Activated CD8-positive, alpha-beta memory T cell treated with anti-CD3 and anti-CD28 coated beads, Interleukin-2, amount 50 U/mL, for 24 hours (primary cell): ENCODE data around the gene B3GALT4.
"Not testable (repeated sequence)": the region's sequence is repeated elsewhere in the genome, so short reads cannot be mapped to it uniquely, and the experiment has no call there.

Source experiments
- DNase-seq: peaks from one replicate; pipeline ENCODE4 v3.0.0-alpha.2; 2020; ENCODE audit errors: extremely low read depth

The B3GALT4 gene, protein sequence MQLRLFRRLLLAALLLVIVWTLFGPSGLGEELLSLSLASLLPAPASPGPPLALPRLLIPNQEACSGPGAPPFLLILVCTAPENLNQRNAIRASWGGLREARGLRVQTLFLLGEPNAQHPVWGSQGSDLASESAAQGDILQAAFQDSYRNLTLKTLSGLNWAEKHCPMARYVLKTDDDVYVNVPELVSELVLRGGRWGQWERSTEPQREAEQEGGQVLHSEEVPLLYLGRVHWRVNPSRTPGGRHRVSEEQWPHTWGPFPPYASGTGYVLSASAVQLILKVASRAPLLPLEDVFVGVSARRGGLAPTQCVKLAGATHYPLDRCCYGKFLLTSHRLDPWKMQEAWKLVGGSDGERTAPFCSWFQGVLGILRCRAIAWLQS

DNA sequence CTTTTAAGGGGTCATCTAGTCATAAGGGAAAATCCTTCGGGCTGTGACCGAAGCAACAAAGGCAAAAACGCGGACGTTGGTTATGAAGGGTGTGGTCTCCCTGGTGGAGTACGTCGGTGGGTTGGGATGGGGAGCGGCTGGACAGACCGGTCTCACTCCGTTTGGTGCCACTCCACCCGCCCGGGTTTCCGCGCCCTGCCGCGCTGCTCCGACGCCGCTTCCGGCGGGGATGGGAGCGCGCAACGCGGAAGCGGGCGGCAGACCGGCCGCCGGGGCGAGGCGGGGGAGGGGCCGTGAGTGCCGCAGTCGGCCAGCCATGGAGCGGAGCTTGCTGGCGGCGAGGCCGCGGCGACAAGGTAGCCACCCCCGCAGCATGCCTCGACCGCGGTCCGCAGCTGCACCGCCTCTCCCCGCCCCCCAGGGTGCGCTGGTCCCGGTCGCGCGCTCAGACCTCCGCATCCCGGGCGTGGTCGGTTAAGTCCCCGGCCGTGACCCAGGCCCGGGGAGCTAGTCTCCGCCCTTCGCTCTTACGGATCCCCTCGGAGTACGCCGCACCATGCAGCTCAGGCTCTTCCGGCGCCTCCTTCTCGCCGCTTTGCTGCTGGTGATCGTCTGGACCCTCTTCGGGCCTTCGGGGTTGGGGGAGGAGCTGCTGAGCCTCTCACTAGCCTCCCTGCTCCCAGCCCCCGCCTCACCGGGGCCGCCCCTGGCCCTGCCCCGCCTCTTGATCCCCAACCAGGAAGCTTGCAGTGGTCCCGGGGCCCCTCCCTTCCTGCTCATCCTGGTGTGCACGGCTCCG, at the start of gene B3GALT4:
B3GALT4 (plus strand) TSS at position 260 of the 799 bp plus-strand sequence; CDS start at position 557, 297 bp downstream.
- no peak for DNase-seq

DNA sequence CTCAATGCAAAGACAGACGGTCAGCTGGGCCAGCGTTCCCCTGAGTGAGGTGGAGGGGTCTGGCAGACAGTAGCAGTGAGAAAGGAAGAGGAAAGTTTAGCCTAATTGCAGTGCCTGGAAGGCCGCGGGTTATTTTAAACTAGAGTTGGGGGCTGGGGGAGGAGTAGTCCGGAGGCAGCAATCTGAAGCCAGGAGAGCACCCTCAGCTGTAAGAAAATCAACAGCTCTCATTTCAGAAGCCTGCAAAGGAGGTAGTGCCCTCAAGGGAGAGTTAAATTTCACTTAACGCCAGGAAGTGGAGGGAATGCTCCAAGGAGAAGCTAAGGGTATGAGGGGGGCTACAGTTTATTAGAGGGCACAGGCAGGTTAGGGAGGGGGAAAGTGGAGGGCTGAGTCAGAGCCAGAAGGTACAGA, 41.7 kb upstream of the B3GALT4 start:
- DNase-seq, result no peak

DNA sequence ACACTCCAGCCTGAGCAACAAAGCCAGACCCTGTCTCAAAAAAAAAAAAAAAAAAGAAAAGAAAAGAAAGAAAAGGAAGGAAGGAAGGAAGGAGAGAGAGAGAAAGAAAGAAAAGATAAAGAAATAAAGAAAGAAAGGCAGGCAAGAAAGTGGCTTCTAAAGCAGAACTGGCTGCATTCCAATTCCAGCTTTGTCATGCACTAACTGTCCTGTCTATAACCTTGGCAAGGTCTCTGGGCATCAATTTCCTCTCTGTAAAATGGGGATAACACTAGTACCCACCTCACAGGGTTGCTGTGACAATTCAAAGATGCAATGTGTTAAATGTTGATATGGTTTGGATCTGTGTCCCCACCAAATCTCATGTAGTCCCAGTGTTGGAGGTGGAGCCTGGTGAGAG, 40.6 kb upstream of the B3GALT4 start:
- no peak for DNase-seq

DNA sequence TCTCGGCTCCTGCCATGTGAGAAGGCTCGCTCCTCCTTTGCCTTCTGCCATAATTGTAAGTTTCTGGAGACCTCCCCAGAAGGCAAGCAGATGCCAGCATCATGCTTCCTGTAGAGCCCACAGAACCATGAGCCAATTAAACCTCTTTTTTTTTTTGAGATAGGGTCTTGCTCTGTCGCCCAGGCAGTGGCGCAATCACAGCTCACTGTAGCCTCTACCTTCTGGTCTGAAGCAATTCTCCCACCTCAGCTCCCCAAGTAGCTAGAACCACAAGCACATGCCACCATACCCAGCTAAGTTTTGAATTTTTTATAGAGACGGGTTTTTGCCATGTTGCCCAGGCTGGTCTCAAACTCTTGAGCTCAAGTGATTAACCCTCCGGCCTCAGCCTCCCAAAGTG, 40.1 kb upstream of the B3GALT4 start:
- DNase-seq, result no peak

DNA sequence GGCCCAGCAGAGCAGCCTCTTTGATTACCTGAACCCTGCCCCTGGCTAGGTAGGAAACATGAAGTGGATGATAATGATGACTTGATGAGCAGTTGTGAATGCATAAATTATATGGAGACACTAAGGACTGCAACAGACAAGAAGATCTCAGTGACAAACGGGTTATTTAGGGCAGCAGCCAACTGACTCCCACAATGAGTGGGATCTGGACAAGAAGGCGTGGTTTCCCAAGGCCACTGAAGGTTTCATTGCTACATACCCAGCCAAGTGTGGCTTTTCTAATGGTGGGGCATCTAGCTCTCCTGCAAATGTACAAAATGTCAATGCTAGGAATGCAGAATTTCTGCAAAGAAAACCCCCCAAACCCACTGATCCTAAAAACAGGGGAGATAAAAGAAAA, 39.2 kb upstream of the B3GALT4 start:
- DNase-seq, result no peak

DNA sequence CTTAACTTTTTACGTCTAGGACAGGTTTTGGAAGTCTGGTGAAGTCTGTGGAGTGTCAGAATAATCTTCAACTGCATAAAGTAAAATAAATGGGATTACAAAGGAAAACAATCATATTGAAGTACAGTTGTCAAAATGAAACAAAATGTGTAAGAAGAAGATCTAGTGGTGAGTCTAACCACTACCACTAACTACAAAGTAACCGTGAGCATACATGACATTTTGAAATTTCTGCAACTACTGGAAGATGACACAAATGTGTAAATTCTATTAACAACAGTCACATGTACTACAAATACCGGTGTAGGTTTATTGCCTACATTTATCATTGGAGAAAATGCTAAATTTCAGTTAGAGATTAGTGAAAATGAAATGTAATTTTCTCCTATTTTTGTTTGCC, 35.0 kb upstream of the B3GALT4 start:
- no peak for DNase-seq

DNA sequence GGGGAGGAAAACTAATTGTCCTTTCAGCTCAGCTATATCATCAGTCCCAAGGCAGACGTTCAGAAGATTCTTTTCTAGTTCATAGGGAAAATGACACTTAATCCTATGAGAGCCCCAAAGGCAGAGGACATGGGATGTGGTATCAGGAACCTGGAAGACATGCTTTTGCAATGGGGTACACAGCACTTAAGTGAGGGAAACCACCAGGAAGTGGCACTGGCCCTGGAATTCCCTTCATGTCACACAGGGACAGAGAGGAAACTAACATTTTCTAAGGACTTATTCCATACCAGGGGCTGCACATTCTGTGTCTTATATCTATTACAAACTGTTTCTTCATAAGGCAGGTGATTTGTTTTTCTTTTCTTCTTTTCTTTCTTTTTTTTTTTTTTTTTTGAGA, 33.4 kb upstream of the B3GALT4 start:
- no peak for DNase-seq

DNA sequence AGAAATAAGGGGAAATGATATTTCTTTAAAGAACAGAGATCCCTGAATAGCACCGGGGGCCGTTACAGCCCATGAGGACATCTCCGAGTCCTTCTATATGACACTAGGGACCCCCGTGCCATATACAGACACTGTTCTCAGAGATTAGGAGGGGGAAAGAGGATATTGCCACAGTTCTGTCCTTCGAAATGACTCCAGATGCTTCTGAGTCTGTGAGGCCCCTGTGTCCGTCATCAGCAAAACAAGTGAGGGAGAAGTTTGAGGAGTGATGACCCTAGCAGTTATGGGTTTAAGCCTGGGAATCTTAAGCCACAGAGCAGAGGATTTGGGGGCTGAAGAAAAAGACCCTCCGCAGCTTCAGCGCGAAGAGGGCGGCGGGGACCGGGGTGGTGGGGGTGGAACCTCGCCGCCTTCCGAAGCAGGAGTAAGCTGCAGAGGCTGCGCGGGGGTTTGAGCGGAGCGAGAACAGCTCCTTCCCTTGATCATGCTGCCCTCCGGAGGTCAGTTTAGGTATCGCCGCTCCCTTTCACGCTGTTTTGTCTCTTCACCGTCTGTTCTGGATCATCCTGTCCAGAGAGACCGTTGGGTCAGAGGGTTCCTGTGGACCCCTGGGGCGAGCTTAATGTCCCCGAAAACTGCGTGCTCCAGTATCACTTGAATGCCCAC, 28.8 kb upstream of the B3GALT4 start:
- DNase-seq, result peak; percentile 88

DNA sequence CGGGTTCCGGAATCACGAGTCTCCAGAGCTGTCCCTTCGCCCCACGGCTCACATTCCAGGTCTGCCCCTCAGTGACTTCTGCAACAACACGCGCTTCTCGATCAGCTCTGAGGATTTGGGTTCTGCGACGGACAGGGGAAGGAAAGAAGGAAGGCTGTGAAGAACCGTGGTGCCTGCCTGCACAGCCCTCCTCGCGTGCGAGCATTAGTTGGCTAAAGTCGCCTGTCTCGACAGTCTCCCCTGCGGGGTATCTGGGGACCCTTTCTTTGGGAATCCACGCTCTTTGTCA, 28.3 kb upstream of the B3GALT4 start:
- no peak for DNase-seq

DNA sequence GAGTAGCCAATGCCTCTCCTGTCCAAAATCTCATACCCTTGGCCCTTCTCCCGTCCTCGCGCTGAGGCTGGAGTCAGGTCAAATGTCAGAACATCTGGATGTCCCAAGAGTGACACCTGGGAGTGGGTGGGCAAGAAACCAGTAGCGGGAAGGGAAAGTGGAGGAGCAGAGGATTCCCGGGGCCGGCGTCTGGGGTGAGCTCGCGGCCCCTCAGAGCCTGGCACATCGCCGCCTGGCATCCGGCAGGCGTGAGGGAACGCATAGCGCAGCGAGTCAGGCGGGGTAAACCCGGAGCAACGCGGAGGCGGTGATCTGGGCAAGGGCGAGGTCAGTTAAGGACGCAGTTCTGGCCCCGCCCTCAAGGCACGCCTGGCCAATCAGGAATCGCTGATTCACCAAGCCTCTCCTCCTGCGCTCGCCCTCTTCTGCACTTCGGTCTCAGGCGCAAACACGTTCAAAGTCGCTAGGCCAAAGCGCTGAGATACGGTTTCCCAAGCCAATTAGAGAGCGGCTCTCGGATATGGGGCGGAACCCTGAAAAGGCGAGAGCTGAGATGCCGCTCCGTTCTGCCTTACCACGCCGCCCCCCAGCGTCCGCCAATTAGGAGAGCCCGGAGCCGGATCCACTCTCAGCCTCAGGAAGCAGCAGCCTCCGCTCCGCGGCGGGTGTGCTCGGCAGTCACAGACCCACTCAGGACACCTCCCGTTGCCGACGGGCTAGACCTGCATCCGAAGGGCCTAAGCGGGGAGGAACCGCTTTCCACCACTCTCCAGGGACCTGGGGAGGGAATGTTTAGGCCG, 27.8 kb upstream of the B3GALT4 start:
- DNase-seq, result peak; percentile 89

DNA sequence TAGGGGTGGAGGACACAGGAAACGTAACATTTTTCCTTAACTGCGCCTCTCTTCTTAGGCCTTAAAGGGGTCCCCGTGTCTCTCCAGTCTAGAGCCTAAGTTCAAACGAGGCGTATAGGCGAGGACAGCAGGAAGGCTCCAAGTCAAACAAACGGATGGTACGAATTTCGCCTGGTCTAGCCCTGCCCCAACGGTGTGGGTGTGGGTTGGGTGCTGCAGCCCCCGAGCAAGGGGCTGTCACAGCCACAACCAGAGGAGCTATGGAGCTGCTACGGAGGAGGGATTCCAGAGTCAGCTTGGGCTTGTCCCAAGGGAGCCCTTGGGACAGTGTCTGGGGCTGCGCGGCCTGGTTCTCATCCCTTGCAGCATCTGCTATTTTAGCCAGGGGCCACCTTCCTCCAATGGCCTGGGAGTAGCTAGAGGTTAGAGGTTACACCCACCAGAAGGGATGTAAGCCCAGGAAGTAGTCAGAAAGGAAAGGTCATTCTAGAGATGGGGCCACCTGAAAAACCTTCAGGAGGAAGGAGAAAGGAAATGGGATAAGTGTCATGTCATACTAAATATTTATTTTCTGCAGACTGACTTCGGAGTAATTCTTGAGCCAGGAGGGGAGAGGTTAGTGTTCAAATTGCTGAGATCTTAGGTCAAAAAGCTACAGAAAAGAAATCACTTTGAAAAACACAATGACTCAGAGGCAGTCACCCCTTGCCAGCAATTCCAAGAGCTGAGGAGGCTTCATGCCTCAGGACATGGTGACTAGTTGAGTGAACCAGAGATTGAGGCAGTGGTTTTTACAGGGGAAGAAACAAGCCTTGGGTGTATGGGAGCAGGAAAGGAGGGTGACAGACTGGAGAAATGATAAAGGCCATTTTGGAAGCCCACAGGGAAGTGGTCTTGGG, 26.9 kb upstream of the B3GALT4 start:
- no peak for DNase-seq

DNA sequence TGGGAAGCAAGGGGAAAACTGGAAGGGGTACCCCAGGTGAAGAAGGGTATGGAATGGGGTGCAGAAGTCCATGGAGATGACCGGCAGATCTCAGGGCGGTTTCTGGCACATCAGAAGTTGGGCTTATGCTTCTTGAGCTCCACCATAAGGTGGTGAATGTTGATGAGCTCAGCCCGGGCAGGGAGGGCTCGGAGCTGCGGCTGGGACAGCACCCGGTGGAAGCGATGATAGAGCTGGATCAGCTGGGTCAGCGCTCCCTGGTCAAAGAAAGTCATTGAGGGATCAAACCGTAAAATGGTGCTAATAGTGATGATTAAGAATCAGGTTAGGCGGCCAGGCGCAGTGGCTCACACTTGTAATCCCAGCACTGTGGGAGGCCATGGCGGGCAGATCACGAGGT, 26.2 kb upstream of the B3GALT4 start:
- DNase-seq, result no peak

DNA sequence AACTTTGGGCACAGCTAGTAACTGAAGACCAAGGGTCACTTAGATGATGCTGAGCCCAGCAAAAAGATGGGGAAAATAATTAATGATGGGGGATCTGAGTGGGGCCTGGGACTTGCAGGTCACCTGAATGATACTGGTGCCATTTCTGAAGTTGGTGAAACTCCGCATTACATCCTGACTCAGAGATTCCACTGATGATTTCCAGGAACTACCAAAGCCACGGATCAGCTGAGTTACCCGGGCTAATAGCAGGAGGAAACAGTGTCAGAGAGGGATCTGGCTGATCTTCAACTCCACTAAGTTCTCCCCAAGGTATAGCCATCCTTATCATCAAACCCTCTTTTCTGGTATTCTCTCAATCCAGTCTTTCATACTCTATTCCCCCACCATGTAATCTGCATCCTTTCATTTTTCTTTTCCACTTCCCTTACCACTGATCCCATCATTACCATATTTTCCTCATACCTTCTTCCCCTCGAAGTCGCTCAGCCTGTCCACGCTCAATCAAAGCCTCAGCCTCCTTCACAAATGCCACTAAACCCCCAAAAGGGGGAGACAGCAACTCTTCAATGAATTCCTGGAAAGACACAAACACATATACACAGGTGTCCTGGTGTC, 25.4 kb upstream of the B3GALT4 start:
- no peak for DNase-seq

DNA sequence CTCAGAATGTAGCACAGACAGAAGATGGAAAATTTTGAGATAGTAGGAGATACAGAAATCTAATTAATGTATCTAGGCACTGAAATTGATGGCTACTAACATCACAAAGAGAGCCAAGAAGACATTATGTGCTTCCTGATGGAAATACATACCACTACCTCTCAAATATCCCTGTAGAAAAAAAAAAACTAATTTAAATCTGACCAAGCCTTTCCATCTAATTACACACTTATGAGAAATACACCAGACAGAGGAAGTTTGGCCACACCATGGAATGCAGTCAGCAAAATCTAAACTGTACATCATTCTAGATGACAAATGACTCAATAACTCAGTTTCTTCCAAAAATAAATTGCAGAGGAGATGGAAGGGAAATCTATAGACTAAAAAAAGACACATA, 24.2 kb upstream of the B3GALT4 start:
- DNase-seq, result no peak

DNA sequence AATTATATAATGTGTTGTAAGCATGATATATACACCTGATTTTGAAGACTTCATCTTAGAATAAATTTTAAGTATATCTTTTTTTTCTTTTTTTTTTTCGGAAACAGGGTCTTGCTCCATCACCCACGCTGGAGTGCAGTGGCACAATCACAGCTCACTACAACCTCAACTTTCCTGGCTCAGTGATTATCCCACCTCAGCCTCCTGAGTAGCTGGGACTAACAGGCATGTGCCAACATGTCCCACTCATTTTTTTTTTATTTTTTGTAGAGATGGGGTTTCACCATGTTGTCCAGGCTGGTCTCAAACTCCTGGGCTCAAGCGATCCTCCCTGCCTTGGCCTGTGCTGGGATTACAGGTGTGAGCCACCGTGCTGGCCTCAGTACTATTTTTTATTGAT, 22.3 kb upstream of the B3GALT4 start:
- DNase-seq, result no peak

DNA sequence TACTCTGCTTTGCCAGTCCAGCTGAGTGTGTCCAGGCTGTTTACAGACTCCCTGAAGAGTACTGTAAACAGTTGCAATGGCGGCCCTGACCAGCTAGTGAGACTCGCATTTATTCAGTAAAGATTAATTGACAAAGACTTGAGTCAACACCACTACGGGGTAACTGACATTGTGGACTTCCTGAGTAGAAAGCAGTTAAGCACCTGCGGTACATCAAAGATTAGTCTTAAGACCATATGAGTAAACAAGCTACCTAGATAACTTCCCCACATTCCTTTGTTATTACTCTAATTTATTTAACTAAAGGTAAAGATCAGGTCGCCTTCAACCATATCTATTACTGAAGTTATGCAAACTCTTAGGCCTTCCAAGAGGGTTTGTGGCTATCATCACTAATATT, 17.9 kb upstream of the B3GALT4 start:
- no peak for DNase-seq

DNA sequence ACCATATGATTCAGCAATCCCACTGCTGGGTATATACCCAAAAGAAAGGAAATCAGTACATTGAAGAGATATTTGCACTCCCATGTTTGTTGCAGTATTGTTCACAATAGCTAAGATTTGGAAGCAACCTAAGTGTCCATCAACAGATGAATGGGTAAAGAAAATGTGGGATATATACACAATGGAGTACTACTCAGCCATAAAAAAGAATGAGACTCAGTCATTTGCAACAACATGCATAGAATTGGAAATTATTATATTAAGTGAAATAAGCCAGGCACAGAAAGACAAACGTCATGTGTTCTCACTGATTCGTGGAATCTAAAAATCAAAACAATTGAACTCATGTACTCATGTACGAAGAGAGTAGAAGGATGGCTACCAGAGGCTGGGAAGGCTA, 14.4 kb upstream of the B3GALT4 start:
- not testable (repeated sequence) for DNase-seq

DNA sequence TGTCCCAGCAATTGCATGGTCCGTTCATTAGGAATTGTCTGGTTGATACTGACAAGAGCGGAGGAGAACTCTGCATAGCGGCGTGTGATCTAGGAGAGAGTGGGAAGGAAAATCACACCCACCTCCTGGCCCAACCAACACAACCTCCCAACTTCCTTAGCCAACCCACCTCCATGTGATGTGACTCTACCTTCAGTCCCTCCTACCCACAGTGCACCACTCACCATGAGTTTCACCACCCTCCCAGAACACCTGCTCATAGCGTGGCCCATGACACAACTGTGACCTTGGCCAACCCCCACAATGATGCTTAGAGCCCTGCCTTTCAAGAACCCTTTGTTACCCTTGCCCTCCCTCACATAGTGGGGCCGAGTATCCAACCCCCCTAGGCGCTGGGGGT, 12.9 kb upstream of the B3GALT4 start:
- DNase-seq, result no peak

DNA sequence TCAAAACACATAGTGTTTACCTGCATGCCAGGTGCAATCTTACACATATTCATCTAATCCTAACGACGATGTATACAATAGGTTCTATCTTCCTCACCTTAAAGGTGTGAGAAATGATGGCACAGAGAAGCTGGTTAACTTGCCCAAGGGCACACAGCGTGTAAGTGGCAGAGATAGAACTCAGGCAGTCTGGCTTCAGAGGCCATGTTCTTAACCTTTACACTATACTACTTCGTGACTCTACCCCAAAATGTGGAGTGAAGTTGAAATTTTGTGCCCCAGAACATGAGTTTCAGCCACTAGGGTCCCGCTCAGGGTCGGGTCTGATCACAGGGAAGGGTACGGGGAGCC, 5.8 kb upstream of the B3GALT4 start:
- no peak for DNase-seq

DNA sequence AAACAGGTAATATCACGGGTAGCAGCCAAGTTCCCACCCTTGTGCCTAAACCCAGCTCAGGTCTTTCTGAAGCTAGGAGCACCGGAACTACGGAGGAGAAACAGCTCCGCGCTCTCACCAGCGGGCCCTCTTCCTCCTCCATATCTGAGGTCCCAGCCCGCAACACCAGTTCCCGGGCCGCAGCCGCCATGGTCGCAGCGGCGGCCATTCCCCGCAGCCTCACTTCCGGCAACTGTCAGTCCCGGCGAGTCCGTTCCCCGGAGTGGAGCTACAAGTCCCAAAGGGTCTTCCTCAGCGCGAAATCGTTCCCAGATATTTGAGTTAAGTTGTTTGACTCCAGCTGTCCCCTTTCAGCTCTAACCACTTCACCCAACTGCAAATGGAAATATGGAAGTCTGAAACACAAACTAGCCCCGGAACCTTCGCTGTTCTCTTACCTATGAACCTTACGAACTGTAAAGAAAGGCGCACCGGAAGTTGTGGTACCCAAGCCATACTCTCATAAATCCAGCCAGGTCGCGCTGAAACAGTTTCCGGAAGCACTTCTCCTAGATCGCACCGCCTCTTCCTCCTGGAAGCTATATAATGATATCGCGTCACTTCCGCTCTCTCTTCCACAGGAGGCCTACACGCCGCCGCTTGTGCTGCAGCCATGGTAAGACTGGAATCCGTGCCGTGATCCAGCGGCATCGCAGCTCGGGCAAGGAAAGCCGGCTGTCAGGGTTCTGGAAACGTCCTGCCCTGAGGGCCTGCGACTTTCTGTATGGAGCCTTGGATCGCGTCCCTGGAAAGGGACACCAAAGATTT, 5.3 kb upstream of the B3GALT4 start, which contains the start of the genes RPS18 and VPS52:
RPS18 (plus strand) TSS at position 608 of the 807 bp plus-strand sequence; CDS start at position 653, 45 bp downstream.
VPS52 (minus strand) TSS at position 409 of the 807 bp plus-strand sequence; CDS start at position 208, 201 bp downstream.
- DNase-seq, result peak; percentile 84
